ENCODE data around the gene KLF17.
"Not testable (repeated sequence)": the region's sequence is repeated elsewhere in the genome, so short reads cannot be mapped to it uniquely, and the experiment has no call there.

Gene KLF17

GRCh38 chr1:44135886-44136285, 17.3 kb downstream of the KLF17 start:
- Histone ChIP-seq H3K4me1 (ENCODE audit: control insufficient read depth in 1 of 2, insufficient read depth in 1 of 2, low read depth in 1 of 2, low read length in 1 of 2) (no peaks in the 10 kb centered on the region), H3K27ac (no peak overlapping the region), H3K9me3 (no peaks in the 10 kb centered on the region), H3K36me3 (no peaks in the 10 kb centered on the region), H3K27me3 (peaks cover 5% of the 10 kb centered on the region), H3K4me3 (ENCODE audit: low read depth in 1 of 2, low read length in 1 of 2) (no peak overlapping the region)
- no peak for TF ChIP-seq CTCF (IDR thresholded peaks at IDR 0.05)

GRCh38 chr1:44138239-44138638, 19.6 kb downstream of the KLF17 start:
- Histone ChIP-seq H3K4me1 (ENCODE audit: control insufficient read depth in 1 of 2, insufficient read depth in 1 of 2, low read depth in 1 of 2, low read length in 1 of 2) (no peaks in the 10 kb centered on the region), H3K36me3 (no peaks in the 10 kb centered on the region), H3K27ac (no peak overlapping the region), H3K27me3 (peaks cover 5% of the 10 kb centered on the region), H3K9me3 (no peaks in the 10 kb centered on the region), H3K4me3 (ENCODE audit: low read depth in 1 of 2, low read length in 1 of 2) (no peak overlapping the region)
- TF ChIP-seq CTCF (IDR thresholded peaks at IDR 0.05): no peak

GRCh38 chr1:44139565-44139964, 20.9 kb downstream of the KLF17 start:
- H3K9me3 ChIP-seq; H3K4me1 ChIP-seq (ENCODE audit: control insufficient read depth in 1 of 2, insufficient read depth in 1 of 2, low read depth in 1 of 2, low read length in 1 of 2); H3K27ac ChIP-seq; H3K27me3 ChIP-seq; H3K36me3 ChIP-seq; H3K4me3 ChIP-seq (ENCODE audit: low read depth in 1 of 2, low read length in 1 of 2): not testable (repeated sequence)

- Histone ChIP-seq H3K27me3 (no peaks in the 10 kb centered on the region), H3K4me1 (ENCODE audit: control insufficient read depth in 1 of 2, insufficient read depth in 1 of 2, low read depth in 1 of 2, low read length in 1 of 2) (no peaks in the 10 kb centered on the region), H3K27ac (no peak within 1 kb of the TSS), H3K36me3 (no peaks in the 10 kb centered on the region), H3K9me3 (peaks cover 11% of the 10 kb centered on the region), H3K4me3 (ENCODE audit: low read depth in 1 of 2, low read length in 1 of 2) (no peak within 1 kb of the TSS)
- TF ChIP-seq CTCF (IDR thresholded peaks at IDR 0.05): no peak
These were observed 22.9 kb downstream of the KLF17 start, which contains the start of gene KLF18 for GRCh38 chr1:44141531-44141930. KLF18 (minus strand) TSS chr1:44141631; CDS start chr1:44141631, 0 bp downstream.

- no peaks in the 10 kb centered on the region for H3K4me1 ChIP-seq (ENCODE audit: control insufficient read depth in 1 of 2, insufficient read depth in 1 of 2, low read depth in 1 of 2, low read length in 1 of 2)
- H3K9me3 ChIP-seq: peaks cover 11% of the 10 kb centered on the region
- H3K27me3 ChIP-seq: peaks cover 11% of the 10 kb centered on the region
- no peak overlapping the region for H3K27ac ChIP-seq
- H3K36me3 ChIP-seq: no peaks in the 10 kb centered on the region
- TF ChIP-seq CTCF (IDR thresholded peaks at IDR 0.05): no peak
- no peak overlapping the region for H3K4me3 ChIP-seq (ENCODE audit: low read depth in 1 of 2, low read length in 1 of 2)
These were observed 26.5 kb downstream of the KLF17 start for GRCh38 chr1:44144962-44145756.

GRCh38 chr1:44146536-44147361, 28.1 kb downstream of the KLF17 start:
- H3K4me1 ChIP-seq (ENCODE audit: control insufficient read depth in 1 of 2, insufficient read depth in 1 of 2, low read depth in 1 of 2, low read length in 1 of 2): no peaks in the 10 kb centered on the region
- no peak overlapping the region for H3K4me3 ChIP-seq (ENCODE audit: low read depth in 1 of 2, low read length in 1 of 2)
- TF ChIP-seq CTCF (IDR thresholded peaks at IDR 0.05): no peak
- H3K27ac ChIP-seq: no peak overlapping the region
- peaks cover 11% of the 10 kb centered on the region for H3K9me3 ChIP-seq
- H3K36me3 ChIP-seq: no peaks in the 10 kb centered on the region
- peaks cover 21% of the 10 kb centered on the region for H3K27me3 ChIP-seq

All from neutrophil (primary cell).